Panc1 (cell line): ENCODE measurements around the gene LMNTD1.

Experiments used
- POLR2AphosphoS5 ChIP-seq: IDR thresholded peaks from 2 replicates; pipeline ENCODE4 v1.6.1; 2012; ENCODE audit warnings: mild to moderate bottlenecking, low read depth, low read length, moderate library complexity
- SIN3A ChIP-seq: IDR thresholded peaks from 2 replicates; pipeline ENCODE4 v1.6.1; 2012; ENCODE audit warnings: low read depth, mild to moderate bottlenecking, low read length, moderate library complexity, borderline replicate concordance; ENCODE audit not compliant: insufficient read depth
- TCF7L2 ChIP-seq: IDR thresholded peaks from 2 replicates; pipeline ENCODE4 v1.6.1; 2011; ENCODE audit warnings: mild to moderate bottlenecking, low read depth, low read length, inconsistent platforms
- TF ChIP-seq, protein P1 (sequence below): fragments of 450-650 bp; IDR thresholded peaks from 2 replicates; pipeline ENCODE4 v1.5.1; 2017; ENCODE audit warnings: mild to moderate bottlenecking
- TF ChIP-seq, protein P2 (sequence below), 2 experiments: IDR thresholded peaks; 2 replicates each; pipeline ENCODE4 v1.6.1; 2011 to 2012; ENCODE audit warnings: low read depth in 2 of 2, control low read depth in 1 of 2, low read length in 1 of 2, mild to moderate bottlenecking in 1 of 2, moderate library complexity in 1 of 2; ENCODE audit not compliant: insufficient read depth in 1 of 2

DNA sequence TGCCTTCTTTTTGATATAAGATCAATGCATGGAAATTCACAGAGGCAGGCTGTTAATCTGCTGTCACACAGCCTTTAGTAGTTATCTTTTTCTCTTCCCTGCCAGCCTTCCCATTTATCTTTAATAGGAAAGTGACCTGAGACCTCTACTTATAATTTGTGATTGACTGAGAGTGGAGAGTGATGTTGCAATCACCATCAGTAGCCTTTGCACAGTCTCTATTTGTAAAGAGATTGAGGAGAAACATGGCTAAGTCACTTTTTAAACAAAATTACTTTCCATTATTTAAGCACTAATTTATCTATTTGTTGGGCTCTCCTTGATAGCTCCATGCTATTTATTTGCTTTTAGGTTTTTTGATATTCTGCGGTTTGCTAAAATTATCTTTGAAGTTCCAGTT, 19.9 kb downstream of the LMNTD1 start:
- TF ChIP-seq, protein P1, sequence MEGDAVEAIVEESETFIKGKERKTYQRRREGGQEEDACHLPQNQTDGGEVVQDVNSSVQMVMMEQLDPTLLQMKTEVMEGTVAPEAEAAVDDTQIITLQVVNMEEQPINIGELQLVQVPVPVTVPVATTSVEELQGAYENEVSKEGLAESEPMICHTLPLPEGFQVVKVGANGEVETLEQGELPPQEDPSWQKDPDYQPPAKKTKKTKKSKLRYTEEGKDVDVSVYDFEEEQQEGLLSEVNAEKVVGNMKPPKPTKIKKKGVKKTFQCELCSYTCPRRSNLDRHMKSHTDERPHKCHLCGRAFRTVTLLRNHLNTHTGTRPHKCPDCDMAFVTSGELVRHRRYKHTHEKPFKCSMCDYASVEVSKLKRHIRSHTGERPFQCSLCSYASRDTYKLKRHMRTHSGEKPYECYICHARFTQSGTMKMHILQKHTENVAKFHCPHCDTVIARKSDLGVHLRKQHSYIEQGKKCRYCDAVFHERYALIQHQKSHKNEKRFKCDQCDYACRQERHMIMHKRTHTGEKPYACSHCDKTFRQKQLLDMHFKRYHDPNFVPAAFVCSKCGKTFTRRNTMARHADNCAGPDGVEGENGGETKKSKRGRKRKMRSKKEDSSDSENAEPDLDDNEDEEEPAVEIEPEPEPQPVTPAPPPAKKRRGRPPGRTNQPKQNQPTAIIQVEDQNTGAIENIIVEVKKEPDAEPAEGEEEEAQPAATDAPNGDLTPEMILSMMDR = no peak
- TF ChIP-seq POLR2AphosphoS5 = no peak
- TF ChIP-seq, protein P2, sequence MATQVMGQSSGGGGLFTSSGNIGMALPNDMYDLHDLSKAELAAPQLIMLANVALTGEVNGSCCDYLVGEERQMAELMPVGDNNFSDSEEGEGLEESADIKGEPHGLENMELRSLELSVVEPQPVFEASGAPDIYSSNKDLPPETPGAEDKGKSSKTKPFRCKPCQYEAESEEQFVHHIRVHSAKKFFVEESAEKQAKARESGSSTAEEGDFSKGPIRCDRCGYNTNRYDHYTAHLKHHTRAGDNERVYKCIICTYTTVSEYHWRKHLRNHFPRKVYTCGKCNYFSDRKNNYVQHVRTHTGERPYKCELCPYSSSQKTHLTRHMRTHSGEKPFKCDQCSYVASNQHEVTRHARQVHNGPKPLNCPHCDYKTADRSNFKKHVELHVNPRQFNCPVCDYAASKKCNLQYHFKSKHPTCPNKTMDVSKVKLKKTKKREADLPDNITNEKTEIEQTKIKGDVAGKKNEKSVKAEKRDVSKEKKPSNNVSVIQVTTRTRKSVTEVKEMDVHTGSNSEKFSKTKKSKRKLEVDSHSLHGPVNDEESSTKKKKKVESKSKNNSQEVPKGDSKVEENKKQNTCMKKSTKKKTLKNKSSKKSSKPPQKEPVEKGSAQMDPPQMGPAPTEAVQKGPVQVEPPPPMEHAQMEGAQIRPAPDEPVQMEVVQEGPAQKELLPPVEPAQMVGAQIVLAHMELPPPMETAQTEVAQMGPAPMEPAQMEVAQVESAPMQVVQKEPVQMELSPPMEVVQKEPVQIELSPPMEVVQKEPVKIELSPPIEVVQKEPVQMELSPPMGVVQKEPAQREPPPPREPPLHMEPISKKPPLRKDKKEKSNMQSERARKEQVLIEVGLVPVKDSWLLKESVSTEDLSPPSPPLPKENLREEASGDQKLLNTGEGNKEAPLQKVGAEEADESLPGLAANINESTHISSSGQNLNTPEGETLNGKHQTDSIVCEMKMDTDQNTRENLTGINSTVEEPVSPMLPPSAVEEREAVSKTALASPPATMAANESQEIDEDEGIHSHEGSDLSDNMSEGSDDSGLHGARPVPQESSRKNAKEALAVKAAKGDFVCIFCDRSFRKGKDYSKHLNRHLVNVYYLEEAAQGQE (IDR thresholded peaks at IDR 0.05; ENCODE audit: insufficient read depth in 1 of 2, low read depth in 2 of 2, low read length in 1 of 2) = no peak
- no peak for TF ChIP-seq TCF7L2
- TF ChIP-seq SIN3A = no peak
